Liver (tissue), 3 donors: ENCODE results near the gene TINAGL1.

ENCODE experiments used
- CTCF ChIP-seq: fragments of 150-350 bp; IDR thresholded peaks from 2 replicates; pipeline ENCODE4 v1.5.1; 2017; ENCODE audit warnings: improper control_type of control experiment, low read depth, low read length; ENCODE audit not compliant: missing input control
- EGR1 ChIP-seq, 2 donors: IDR thresholded peaks; 2 replicates each; pipeline ENCODE4 v1.6.1; 2016 to 2018; ENCODE audit warnings: antibody characterized with exemption in 2 of 2, low read depth in 2 of 2
- GABPA ChIP-seq, 2 donors: IDR thresholded peaks in 1 of 2; conservative IDR thresholded peaks in 1 of 2; 2 replicates each; pipeline ENCODE4 v1.6.1; 2016; ENCODE audit warnings: antibody characterized with exemption in 2 of 2, mild to moderate bottlenecking in 1 of 2, moderate library complexity in 1 of 2
- RAD21 ChIP-seq, 2 donors: IDR thresholded peaks; 2 replicates each; pipeline ENCODE4 v1.6.1; 2016; ENCODE audit warnings: antibody characterized with exemption in 2 of 2, mild to moderate bottlenecking in 2 of 2
- REST ChIP-seq: IDR thresholded peaks from 2 replicates; pipeline ENCODE4 v1.6.1; 2016; ENCODE audit warnings: antibody characterized with exemption, mild to moderate bottlenecking
- YY1 ChIP-seq: IDR thresholded peaks from 2 replicates; pipeline ENCODE4 v1.6.1; 2016; ENCODE audit warnings: antibody characterized with exemption, mild to moderate bottlenecking
- donor health status: healthy.
- donor health status: healthy.

DNA sequence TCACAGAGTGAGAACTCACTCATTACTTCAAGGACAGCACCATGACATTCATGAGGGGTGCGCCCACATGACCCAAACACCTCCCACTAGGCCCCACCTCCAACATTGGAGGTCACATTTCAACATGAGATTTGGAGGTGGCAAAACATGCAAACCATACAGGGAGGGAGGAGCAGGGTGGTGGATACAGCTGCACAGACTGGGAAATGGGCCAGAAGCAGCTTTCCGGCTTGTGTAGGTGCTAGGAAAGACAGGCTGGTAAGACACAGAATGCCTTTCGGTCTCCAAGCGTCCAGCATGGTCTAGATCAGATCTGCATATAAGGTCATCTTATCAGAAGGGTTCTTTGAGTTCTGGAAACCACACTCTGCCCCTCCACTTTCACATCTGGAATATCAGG is 35.1 kb upstream of the TINAGL1 start:
- TF ChIP-seq CTCF = no peak
- no peak for TF ChIP-seq YY1
- TF ChIP-seq EGR1 (IDR thresholded peaks at IDR 0.05; ENCODE audit: low read depth in 2 of 2) = no peak
- TF ChIP-seq GABPA (IDR thresholded peaks at IDR 0.05 in 1 of 2, conservative IDR thresholded peaks at IDR 0.05 in 1 of 2) = no peak
- TF ChIP-seq REST = no peak
- no peak for TF ChIP-seq RAD21 (IDR thresholded peaks at IDR 0.05)
